SK-MEL-5 (cell line): ENCODE results near the gene ZNF69. TPM values are rescaled to one million over a fixed set of nuclear protein-coding genes. Genes with fewer than 3 reads are reported as not detected.
A peak's percentile ranks its signal among the peaks of the same experiment; 100 is the strongest.
"Not testable (repeated sequence)": the region's sequence is repeated elsewhere in the genome, so short reads cannot be mapped to it uniquely, and the experiment has no call there.

Experiments used
- DNase-seq: peaks from one replicate; pipeline ENCODE4 v3.0.0-alpha.2; 2016; ENCODE audit warnings: low read depth, low spot score
- in situ Hi-C: cut with HindIII; loops from 2 replicates; pipeline ENCODE4 v1.10.0; 2016; ENCODE audit warnings: low sequenced_read_pairs, high pct_unique_total_duplicates, low pct_unique_long_range_greater_than_20kb
- polyA plus RNA-seq, 2 experiments: library from polyadenylated mRNA; depleted of rRNA; stranded (reverse); fragments of >200 nt; gene quantifications; 2 replicates each; pipeline ENCODE4 v1.2.3, GENCODE V29; 2015
- total RNA-seq: library from RNA; depleted of rRNA; stranded (reverse); fragments of >200 nt; shearing (Covaris generic); gene quantifications from 2 replicates; pipeline ENCODE4 v1.2.3, GENCODE V29; 2014; rRNA removed

ZNF69 gene
- total RNA-seq, result 1.0 and 1.5 TPM in 2 replicates
- 1.2 and 1.7 TPM in 2 replicates for polyA plus RNA-seq (2015; cell fraction: cytosol; rRNA removed)
- polyA plus RNA-seq (2015; cell fraction: nucleus; rRNA removed), result 0.81 TPM in 1 of 2 replicates, not detected in the other

DNA sequence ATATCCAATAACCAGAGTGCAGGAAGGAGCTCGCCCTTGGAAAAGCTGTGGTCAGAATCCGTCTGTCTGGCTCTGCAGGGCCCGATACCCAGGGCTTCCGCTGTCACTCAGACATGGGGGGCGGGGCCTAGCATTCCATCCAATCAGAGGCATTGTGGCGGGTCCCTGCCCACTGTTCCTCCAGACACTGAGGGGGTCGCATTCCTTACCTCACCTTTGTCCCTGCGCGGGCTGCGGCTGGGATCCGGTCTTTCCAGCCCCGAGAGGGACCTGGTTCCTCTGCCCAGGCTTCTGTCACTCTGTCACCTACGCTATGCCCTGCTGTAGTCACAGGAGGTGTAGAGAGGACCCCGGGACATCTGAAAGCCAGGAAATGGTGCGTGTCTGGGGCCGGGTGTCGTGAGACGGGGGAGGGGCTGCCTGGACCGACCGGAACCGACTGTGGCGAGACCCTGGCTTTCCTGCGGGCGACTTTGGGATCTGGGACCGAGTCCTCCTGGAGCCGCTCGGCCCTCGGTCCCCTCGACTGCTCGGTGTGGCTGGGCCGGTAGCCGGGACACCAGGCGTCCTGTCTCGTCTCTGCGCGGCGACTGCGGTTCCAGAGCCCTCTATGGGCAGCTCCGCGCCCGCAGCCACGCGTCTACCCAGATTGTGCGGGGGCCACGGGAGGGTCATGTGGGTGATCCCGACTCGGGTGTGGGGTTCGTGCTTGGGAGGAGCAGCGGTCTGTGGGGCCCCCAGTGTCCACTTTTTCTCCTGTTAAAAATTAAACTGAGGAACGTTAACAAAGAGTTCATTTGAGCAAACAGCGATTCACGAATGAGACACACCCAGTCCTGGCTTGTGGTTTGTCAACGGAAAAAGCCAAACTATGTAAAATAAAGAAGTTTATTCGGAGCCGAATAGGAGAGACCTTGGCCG is at the start of gene ZNF69:
Gene ZNF69, plus strand, starts transcription at position 172 of the 921 bp plus-strand sequence. Its CDS starts 142 bp downstream, at position 314.
- peak; percentile 49 for DNase-seq
- in situ Hi-C loops, result no loop called here

DNA sequence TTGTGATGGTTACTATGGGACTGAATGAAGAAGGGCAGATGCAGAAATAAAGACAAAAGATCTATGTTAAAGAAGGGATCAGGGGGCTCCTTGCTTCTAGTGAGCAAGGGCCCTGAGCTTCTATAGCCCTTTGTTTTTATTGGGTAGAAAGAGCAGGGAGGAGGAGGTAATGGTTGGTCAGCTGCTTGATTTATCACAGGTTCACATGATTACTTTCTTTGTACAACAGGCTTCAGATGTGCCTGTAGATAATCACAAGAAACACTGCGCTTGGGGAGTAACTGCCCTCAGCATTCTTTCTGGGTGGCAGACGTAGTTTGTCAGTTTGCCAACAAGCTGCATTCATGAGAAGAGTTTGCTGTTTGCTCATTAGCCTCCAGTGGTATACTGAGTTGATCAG is 43.9 kb upstream of the ZNF69 start:
- in situ Hi-C loops, result no loop called here

DNA sequence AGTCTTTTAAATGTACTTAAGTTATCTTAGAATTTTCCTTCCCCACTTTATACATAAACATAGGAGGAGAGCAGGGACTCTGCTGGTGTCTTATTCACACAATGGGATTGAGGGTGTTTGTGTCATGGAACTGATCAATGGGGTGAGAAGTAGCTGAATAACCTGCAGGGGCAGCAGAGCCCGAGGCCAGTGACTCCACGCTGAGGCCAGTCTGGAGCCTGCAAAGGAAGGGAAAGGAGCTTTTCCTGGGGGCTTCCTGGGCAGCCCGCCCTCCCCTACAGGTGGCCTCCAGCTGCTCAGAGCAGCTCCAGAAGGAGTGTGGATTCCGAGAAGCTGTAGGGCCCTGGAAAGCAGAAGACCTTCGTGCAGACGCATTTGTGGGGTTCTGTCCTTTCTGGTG is 40.0 kb upstream of the ZNF69 start:
- in situ Hi-C loops, DNase-seq: not testable (repeated sequence)

More for the DNA sequence above, 43.9 kb upstream of the ZNF69 start:
- DNase-seq, result peak; percentile 95

DNA sequence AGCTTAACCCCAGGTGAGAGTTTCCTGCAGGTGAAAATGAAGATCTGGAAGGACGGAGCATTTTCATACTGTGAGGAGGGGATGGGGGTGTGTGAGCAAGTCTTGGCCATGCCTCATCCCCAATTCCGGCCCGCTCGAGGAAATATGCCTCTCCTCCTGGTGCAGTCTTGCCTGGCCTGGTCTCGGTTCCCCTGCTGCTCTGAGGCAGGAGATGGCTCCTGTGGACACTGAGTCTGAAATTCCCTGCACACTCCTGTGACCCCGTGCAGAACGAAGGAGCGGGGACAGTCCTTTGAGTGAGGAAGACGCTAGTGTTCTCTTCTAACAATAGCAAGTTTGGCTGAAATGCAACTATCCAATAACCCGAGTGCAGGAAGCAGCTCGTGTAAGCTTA is 39.4 kb upstream of the ZNF69 start:
- DNase-seq, result no peak
- in situ Hi-C loops, result no loop called here

DNA sequence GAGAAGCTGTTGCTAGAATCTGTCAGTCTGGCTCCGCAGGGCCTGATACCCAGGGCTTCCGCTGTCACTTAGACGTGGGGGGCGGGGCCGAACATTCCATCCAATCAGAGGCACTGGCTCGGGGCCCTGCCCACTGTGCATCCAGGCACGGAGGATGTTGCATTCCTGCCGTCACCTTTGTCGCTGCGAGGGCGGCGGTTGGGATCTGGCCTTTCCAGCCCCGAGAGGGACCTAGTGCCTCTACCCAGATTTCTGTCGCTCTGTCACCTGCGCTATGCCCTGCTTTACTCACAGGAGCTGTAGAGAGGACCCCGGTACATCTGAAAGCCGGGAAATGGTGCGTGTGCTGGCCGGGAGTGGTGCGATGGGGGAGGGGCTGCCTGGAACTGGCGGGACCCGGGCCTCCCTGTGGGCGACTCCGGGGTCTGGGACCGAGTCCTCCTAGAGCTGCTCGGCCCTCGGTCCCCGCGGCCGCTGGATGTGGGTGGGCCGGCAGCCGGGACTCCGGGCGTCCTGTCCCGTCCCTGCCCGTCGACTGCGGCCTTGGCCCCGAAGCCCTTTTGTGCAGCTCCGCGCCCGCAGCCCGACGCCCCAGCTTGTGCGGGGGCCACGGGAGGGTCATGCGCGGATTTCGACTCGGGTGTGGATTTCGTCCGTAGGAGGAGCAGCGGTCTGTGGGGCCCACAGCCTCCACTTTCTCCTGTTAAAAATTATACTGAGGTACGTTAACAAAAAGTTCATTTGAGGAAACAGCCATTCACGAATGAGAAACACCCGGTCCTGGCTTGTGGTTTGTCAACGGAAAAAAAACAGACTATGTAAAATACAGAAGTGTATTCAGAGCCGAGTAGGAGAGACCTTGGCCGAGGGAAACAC is 38.8 kb upstream of the ZNF69 start, which contains the start of gene ZNF439:
Gene ZNF439, plus strand, starts transcription at position 133 of the 876 bp plus-strand sequence. Its CDS starts 142 bp downstream, at position 275.
- in situ Hi-C loops, result no loop called here

DNA sequence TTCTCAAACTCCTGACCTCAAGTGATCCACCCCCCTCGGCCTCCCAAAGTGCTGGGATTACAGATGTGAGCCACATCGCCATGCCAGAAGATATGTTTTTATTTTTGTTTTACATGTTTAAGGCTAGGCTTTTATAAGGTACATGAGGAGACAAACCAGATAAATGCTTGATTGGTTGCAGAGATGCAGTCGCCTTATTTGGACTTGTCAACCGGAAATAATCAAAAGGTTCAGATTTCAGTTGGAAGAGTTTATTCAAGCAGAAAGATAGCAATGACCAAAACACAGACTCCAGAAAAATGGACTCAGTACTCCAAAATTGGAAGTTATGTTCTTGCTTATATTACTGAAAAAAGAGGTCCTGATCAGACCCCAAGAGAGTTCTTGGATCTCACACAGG is 37.3 kb upstream of the ZNF69 start:
- in situ Hi-C loops, result not testable (repeated sequence)

More for the DNA sequence above, 38.8 kb upstream of the ZNF69 start, which contains the start of gene ZNF439:
- no peak for DNase-seq

DNA sequence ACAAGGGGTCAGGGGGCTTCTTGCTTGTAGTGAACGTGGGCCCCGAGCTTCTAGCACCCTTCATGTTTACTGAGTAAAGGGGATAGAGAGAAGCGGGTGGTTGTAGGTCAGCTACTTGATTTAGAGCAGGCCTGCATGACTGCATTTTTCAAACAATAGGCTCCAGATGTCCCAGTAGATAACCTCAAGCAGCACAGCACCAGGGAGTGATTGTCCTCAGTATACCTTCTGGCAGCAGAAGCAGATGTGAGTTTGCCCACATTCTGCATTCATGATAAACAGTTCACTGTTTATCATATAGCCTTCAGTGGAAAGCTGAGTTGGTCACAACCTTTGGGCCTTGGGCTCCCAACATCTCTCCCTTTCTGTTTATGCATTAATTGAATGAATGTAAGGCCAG is 34.2 kb upstream of the ZNF69 start:
- DNase-seq, result no peak
- in situ Hi-C loops, result no loop called here

More for the DNA sequence above, 37.3 kb upstream of the ZNF69 start:
- not testable (repeated sequence) for DNase-seq

DNA sequence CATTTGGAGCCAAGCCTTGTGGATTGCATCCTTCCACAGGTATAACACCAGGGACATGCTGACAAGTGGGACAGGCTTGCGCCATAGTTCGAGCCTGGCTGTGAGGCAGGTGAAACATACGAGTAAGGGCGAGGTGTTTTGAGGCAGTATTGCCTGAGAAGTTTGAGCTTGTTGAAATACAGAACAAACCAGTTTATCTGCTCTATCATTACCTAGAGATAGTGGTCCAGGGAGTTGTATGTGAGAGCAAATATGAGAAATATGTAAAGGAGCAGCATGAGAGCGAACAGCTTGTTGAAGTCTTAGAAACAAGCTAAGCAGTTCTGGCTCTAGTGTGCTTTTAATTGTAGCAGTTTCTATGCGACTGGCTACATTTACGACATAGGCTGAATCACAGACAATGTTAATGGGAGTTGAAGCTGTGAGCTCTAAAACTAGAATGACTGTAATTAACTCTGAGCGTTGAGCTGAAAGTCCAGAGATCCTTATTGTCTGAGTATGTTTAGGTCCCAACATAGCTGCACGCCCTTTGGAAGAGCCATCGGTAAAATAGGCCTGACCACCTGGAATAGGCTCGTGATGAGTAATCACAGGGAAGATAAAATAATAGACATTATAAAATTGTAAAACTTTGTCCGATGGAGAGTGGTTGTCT is 30.9 kb upstream of the ZNF69 start:
- in situ Hi-C loops, result no loop called here
- DNase-seq, result no peak

DNA sequence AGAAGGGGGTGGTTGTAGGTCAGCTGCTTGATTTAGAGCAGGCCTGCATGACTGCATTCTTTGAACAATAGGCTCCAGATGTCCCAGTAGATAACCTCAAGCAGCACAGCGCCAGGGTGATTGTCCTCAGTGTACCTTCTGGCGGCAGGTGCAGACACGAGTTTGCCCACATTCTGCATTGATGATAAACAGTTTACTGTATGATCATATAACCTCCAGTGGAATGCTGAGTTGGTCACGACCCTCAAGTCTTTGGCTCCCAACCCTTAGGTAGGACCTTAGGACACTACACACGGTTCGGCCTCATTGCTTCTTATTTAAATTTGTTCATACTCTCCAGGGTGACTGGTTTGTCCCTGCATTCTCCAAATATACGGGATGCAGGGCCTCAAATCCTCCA is 26.9 kb upstream of the ZNF69 start:
- in situ Hi-C loops, result no loop called here
- DNase-seq, result no peak

DNA sequence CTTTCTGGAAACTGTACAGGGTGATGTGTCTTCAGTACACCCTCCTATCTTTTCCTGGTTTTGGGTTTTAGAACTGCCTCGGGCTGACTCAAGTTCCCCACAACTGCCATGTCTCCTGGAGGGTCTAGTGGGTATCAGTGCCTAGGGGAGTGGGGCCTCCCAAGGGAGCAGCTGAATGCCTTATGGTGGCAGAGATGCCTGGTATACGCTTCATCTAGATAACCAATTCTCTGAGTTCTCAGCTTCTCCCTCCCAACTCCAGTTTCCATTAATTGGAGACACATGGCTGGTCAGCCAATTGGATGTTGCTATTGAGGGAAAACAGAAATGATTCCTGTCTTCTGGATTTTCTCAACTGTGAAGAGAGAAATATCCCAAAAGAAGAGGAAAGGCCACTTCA is 26.3 kb upstream of the ZNF69 start:
- in situ Hi-C loops, result no loop called here
- DNase-seq, result no peak

DNA sequence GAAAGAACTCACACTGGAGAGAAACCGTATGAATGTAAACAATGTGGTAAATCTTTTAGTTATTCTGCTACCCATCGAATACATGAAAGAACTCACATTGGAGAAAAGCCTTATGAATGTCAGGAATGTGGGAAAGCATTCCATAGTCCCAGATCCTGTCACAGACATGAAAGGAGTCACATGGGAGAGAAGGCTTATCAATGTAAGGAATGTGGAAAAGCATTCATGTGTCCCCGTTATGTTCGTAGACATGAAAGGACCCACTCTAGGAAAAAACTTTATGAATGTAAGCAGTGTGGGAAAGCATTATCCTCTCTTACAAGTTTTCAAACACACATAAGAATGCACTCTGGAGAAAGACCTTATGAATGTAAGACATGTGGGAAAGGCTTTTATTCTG is 19.8 kb upstream of the ZNF69 start:
- in situ Hi-C loops, DNase-seq: not testable (repeated sequence)

DNA sequence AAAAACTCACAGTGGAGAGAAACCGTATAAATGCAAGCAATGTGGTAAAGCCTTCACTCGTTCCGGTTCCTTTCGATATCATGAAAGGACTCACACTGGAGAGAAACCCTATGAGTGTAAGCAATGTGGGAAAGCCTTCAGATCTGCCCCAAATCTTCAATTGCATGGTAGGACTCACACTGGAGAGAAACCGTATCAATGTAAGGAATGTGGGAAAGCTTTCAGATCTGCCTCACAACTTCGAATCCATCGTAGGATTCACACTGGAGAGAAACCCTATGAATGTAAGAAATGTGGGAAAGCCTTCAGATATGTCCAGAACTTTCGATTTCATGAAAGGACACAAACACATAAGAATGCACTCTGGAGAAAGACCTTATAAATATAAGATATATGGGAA is 19.4 kb upstream of the ZNF69 start:
- in situ Hi-C loops, result no loop called here

DNA sequence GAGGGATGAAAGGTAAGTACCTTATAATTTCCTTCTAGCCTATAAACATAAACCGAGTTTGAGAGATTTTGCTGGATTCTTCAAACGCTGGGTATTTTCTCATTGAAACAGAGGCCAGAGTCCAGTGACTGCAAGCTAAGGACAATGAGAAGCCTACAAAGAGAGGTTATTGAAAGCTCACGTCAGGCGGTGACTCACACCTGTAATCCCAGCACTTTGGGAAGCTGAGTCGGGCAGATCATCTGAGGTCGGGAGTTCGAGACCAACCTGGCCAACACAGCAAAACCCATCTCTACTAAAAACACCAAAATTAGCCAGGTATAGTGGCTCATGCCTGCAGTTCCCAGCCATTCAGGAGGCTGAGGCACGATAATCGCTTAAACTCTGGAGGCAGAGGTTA is 15.0 kb upstream of the ZNF69 start:
- DNase-seq, result no peak
- in situ Hi-C loops, result no loop called here

More for the DNA sequence above, 19.4 kb upstream of the ZNF69 start:
- no peak for DNase-seq

DNA sequence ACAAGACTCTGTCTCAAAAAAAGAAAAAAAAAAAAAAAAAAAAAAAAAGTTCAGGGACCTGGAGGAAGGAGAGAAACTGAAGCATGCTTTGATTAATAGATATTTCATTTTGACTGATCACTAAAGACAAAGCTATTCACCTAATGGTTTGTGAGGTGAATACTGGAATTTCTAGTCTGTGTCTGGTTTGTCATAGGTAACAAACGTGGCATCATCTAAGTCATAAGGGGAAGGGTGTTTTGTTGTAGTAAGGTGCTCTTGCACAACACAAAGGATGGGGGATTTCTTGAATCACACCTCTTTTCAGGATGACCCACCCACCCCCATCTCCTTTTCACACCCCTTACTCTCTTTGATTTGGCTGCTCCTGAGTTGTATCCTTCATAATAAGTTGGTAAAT is 13.8 kb upstream of the ZNF69 start:
- DNase-seq, result no peak
- in situ Hi-C loops, result no loop called here

DNA sequence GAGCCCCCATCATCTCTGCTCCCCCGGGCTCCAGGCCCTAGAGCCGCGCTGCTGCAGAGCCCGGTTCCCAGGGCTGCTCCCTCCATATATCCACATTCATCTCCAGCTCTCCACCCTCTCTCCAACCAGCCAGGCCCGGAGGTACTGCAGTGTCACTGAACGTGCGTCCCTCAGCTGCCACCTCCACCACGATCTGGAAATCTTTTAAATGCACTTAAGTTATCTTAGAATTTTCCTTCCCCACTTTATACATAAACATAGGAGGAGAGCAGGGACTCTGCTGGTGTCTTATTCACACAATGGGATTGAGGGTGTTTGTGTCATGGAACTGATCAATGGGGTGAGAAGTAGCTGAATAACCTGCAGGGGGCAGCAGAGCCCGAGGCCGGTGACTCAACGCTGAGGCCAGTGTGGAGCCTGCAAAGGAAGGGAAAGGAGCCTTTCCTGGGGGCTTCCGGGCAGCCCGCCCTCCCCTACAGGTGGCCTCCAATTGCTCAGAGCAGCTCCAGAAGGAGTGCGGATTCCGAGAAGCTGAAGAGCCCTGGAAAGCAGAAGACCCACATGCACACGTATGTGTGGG is 7.8 kb upstream of the ZNF69 start:
- in situ Hi-C loops, result not testable (repeated sequence)

DNA sequence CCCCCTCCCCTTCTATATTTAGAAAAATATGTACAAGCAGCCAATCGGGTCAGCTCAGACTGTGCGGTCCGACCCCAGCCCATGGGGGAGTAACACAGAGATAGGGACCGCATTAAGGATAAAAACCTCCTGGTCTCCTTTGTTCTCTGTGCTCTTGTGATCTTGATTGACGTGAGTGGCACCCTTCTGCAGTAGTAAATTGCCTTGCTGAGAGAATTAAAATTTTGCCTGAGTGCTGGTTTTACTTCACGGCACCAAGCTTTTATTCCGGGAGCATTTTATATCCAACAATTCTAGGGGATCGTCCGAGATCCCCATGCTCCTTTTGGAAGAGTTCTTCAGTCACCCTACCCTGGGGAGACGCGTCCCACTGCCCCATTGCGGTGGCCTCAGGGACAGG is 7.0 kb upstream of the ZNF69 start:
- in situ Hi-C loops, result no loop called here
- DNase-seq, result no peak

More for the DNA sequence above, 7.8 kb upstream of the ZNF69 start:
- peak; percentile 12 for DNase-seq

DNA sequence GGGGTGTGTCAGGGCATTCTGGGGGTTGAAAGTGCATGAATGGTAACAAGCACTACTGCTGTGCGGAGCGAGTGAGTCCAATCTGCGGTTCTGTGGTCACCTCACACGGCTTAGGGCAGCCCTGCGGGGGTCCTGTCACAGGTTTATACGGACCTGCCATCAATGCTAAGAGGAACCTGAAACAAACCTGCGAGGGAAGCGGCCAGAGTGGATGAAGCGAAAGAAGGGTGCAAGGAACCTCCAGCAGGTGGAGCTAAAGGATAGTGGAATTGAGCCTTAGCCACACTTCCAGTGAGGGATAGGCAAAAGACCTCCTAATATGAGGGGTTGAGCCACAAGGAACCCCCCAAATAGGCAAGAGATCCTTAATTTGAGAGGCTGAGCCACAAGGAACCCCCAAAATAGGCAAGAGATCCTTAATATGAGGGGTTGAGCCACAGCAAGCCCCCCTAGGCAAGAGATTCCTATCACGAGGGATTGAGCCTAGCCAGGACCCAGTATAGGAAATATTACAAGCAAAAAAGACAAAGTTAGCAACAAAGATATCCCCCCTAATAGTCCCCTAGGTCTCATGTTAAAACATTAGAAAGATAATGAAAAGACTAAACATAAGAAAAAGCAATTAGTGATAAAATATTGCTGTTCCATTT is 6.3 kb upstream of the ZNF69 start:
- in situ Hi-C loops, result no loop called here
- peak; percentile 66 for DNase-seq
